HFF-Myc (cell line): ENCODE data around the gene NUBP2.

Experiments used
- DNase-seq: peaks from one replicate; pipeline ENCODE4 v3.0.0-alpha.2; 2011; ENCODE audit warnings: low read depth; ENCODE audit errors: extremely low read depth
- H3K4me3 ChIP-seq: replicated peaks from 2 replicates; pipeline ENCODE4 v1.5.1; 2011; ENCODE audit warnings: low read depth, mild to moderate bottlenecking, control low read depth, low read length
- TF ChIP-seq, protein P1 (sequence below): IDR thresholded peaks from 2 replicates; pipeline ENCODE4 v1.5.1; 2012; ENCODE audit warnings: mild to moderate bottlenecking, low read depth, low read length, control low read depth; ENCODE audit errors: missing control alignments

Gene NUBP2

DNA sequence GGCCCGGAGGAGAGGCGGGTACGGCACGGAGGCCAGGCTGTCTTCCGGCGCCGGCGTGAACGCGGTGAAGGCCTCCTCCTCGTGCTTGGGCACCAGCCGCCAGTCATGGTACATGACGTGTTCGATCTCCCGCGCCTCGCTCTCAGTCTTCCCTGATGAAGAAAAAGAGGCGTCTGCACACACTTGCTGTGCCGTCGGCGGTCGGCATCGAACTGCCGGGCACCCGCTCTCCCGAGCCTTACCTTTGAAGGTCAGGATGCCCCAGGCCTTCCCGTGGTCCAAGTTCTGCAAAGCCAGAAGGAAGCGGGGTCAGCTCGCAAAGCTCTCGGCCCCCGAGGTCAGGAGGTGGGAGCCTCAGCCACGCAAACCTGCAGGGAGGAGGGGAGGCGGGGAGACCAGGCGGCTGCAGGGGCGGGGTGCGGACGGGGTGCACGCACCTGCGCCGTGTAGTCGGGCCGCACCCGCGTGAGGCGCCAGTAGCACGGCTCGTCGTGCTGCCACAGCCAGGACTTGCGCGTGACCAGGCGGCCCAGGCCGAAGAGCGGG is 10.3 kb upstream of the NUBP2 start, which contains the start of gene EME2:
TSS of gene EME2 (plus strand) at position 449 of the 546 bp plus-strand sequence. CDS start 418 bp downstream, outside the sequence.
- TF ChIP-seq, protein P1, sequence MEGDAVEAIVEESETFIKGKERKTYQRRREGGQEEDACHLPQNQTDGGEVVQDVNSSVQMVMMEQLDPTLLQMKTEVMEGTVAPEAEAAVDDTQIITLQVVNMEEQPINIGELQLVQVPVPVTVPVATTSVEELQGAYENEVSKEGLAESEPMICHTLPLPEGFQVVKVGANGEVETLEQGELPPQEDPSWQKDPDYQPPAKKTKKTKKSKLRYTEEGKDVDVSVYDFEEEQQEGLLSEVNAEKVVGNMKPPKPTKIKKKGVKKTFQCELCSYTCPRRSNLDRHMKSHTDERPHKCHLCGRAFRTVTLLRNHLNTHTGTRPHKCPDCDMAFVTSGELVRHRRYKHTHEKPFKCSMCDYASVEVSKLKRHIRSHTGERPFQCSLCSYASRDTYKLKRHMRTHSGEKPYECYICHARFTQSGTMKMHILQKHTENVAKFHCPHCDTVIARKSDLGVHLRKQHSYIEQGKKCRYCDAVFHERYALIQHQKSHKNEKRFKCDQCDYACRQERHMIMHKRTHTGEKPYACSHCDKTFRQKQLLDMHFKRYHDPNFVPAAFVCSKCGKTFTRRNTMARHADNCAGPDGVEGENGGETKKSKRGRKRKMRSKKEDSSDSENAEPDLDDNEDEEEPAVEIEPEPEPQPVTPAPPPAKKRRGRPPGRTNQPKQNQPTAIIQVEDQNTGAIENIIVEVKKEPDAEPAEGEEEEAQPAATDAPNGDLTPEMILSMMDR: no peak
- no peak for DNase-seq
- peak within 1 kb of the TSS; percentile 91 for H3K4me3 ChIP-seq

DNA sequence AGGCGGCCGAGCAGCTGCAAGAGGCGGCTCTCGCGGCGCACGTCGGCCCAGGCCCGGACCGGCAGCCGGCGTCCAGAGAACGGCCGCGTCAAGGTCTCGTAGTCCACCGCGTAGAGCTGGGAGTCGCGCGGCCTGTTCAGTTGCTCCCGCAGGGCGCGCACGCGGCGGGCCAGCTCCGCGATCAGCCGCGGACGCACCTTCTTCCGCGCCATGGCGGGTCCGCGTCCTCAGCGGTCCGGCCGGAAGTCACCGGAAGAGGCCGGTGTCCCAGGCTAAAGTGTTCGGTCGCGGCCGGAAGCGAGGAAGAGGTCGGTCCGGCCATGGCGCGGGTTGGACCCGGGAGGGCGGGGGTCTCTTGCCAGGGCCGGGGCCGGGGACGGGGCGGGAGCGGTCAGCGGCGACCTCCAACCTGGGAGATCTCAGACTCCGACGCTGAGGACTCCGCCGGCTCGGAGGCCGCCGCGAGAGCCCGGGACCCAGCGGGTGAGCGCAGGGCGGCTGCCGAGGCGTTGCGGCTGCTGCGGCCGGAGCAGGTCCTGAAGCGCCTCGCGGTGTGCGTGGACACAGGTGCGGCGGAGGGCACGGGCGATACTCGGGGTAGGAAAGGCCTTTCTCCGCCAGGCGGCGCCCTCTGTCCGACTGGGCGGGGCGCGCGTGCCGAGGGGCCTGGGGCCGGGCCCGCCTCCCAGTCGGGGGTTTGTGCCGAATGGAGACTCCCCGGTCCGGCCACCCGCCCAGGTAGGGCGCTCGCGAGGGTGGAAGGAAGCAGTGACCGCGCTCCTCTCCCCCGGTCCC is 9.7 kb upstream of the NUBP2 start, which contains the start of gene MRPS34:
TSS of gene MRPS34 (minus strand) at position 227 of the 795 bp plus-strand sequence. CDS start at position 212, 15 bp downstream.
- TF ChIP-seq, protein P1: peak; percentile 69
- no peak for DNase-seq
- peak within 1 kb of the TSS; percentile 91 for H3K4me3 ChIP-seq

DNA sequence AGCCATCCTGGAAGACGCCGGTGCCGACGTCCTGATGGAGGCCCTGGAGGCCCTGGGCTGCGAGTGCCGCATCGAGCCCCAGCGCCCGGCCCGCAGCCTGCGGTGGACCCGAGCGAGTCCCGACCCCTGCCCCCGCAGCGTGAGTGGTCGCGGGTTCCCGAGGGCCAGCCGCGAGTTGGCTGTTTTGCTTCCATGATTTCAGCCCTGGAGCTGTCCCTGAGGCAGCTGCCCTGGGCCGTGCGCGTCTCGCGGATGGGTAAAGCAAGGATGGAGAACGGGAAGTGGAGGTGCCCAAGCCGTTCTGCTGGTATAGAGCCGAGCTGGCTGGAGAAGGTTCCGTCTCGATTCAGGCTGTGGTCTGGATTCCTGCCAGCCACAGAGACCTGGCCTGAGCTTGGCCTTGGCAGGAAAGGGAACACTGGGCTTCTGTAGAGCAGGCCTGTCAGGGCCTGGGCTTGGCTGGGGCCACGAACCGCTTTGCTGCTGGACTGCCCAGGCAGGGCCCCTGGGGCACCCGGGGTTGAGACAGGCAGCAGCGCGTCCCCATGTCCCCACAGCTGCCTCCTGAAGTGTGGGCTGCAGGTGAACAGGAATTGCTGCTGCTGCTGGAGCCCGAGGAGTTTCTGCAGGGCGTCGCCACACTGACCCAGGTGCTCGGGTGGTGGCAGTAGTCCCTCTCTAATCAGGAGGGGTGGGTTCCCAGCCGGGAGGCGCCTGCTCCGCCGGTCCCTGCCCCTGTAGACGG is 8.9 kb upstream of the NUBP2 start:
- H3K4me3 ChIP-seq: peak overlapping the region; percentile 91
- DNase-seq: no peak
- TF ChIP-seq, protein P1: no peak

DNA sequence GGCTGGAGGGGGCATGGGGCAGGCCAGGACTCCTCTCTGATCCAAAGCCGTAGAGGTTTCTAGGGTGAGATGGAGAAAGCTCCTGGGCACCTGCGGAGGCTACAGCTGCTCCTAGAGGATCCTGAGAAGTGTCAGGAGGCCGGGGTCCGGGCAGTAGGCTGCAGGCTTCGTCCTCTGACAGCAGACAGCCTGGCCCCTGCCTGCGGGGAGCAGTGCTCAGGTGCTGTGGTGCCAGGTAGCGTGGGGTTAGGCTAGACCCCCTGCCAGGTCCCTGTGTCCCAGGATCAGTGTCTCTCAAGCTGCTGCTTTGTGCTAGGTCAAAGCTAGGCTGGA is 8.3 kb upstream of the NUBP2 start:
- peak overlapping the region; percentile 91 for H3K4me3 ChIP-seq
- DNase-seq: no peak
- TF ChIP-seq, protein P1: no peak

DNA sequence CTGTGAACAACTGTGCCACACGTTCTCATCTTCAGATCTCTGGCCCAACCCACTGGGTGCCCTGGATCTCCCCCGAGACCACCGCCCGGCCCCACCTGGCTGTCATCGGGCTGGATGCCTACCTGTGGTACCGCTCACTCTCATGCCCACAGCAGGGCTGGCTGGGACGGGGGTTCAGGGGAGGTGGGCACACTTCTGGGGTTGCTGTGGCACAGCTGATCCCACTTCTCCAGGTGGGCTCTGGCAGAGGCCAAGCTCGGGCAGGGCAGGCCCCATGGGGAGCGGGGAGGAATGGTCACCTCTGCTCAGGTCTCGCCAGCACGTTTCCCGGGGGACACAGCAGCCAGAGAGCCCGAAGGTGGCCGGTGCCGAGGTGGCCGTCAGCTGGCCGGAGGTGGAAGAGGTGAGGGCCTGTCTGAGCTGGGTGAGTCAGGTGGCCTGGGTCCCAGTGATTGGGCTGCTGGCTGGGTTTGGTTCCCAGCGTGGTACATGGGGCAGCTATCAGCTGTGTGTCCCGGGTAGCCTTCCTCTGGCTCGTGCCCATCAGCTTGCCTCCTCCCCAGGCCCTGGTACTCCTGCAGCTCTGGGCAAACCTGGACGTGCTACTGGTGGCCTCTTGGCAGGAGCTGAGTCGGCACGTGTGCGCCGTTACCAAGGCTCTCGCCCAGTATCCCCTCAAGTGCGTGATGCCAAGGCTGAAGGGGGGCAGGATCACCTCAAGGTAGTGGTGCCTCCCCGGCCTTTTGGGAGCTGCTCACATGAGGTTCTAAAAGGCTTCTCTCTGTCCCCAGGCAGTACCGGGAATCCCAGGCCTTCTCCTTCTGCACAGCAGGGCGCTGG is 7.5 kb upstream of the NUBP2 start:
- no peak overlapping the region; the same call in 1 of the 2 replicates for H3K4me3 ChIP-seq
- no peak for DNase-seq
- TF ChIP-seq, protein P1: no peak
